ENCODE results near the gene USH1C.

Gene USH1C

GRCh38 chr11:17570034-17570433, 25.8 kb upstream of the USH1C start:
- no peak for DNase-seq (ENCODE audit: low read depth in 2 of 2)

GRCh38 chr11:17568944-17569343, 24.7 kb upstream of the USH1C start:
- no peak for DNase-seq (ENCODE audit: low read depth in 2 of 2)

- DNase-seq (ENCODE audit: low read depth in 2 of 2): no peak
Observed at GRCh38 chr11:17564687-17565042, 20.4 kb upstream of the USH1C start.

GRCh38 chr11:17563961-17564686, 19.9 kb upstream of the USH1C start:
- DNase-seq (ENCODE audit: low read depth in 2 of 2): no peak

GRCh38 chr11:17563231-17563646, 19.0 kb upstream of the USH1C start:
- DNase-seq (ENCODE audit: low read depth in 2 of 2): no peak

GRCh38 chr11:17561526-17561925, 17.3 kb upstream of the USH1C start:
- DNase-seq (ENCODE audit: low read depth in 2 of 2): no peak

- DNase-seq (ENCODE audit: low read depth in 2 of 2): no peak
Observed at GRCh38 chr11:17561111-17561415, 16.8 kb upstream of the USH1C start.

GRCh38 chr11:17560281-17561110, 16.3 kb upstream of the USH1C start:
- DNase-seq (ENCODE audit: low read depth in 2 of 2): no peak

GRCh38 chr11:17559341-17560087, 15.3 kb upstream of the USH1C start:
- no peak for DNase-seq (ENCODE audit: low read depth in 2 of 2)

GRCh38 chr11:17558916-17559315, 14.7 kb upstream of the USH1C start:
- no peak for DNase-seq (ENCODE audit: low read depth in 2 of 2)

GRCh38 chr11:17558025-17558780, 14.0 kb upstream of the USH1C start:
- DNase-seq (ENCODE audit: low read depth in 2 of 2): no peak

- no peak for DNase-seq (ENCODE audit: low read depth in 2 of 2)
Observed at GRCh38 chr11:17556999-17557398, 12.8 kb upstream of the USH1C start.

- DNase-seq (ENCODE audit: low read depth in 2 of 2): no peak
Observed at GRCh38 chr11:17554487-17554886, 10.3 kb upstream of the USH1C start.

- no peak for DNase-seq (ENCODE audit: low read depth in 2 of 2)
Observed at GRCh38 chr11:17553249-17553546, 9.0 kb upstream of the USH1C start.

- no peak for DNase-seq (ENCODE audit: low read depth in 2 of 2)
Observed at GRCh38 chr11:17552392-17553248, 8.4 kb upstream of the USH1C start.

GRCh38 chr11:17552041-17552355, 7.8 kb upstream of the USH1C start:
- no peak for DNase-seq (ENCODE audit: low read depth in 2 of 2)

GRCh38 chr11:17551347-17552040, 7.3 kb upstream of the USH1C start:
- DNase-seq (ENCODE audit: low read depth in 2 of 2): no peak

- no peak for DNase-seq (ENCODE audit: low read depth in 2 of 2)
Observed at GRCh38 chr11:17550450-17551346, 6.5 kb upstream of the USH1C start.

GRCh38 chr11:17548444-17548843, 4.2 kb upstream of the USH1C start:
- no peak for DNase-seq (ENCODE audit: low read depth in 2 of 2)

GRCh38 chr11:17547932-17548331, 3.7 kb upstream of the USH1C start:
- no peak for DNase-seq (ENCODE audit: low read depth in 2 of 2)
